ENCODE measurements around the gene BMPER. TPM values are rescaled to one million over a fixed set of nuclear protein-coding genes. Genes with fewer than 3 reads are reported as not detected.

Gene BMPER
- polyA plus RNA-seq, 1 of the 3 experiments (the other 2 are of a cell fraction), result 20.0 TPM

GRCh38 chr7:34108165-34108564 lies 202.8 kb downstream of the BMPER start:
- 55% methylated on average over 4 of the region's 4 CpGs for WGBS (ENCODE audit: low lambda C conversion rate)

More at GRCh38 chr7:34108165-34108564, 202.8 kb downstream of the BMPER start:
- Histone ChIP-seq H3K4me2 (no peak overlapping the region), H3K4me3 (ENCODE audit: low read depth in 2 of 2, low read length in 1 of 2) (no peak overlapping the region), H3K27me3 (ENCODE audit: insufficient read depth) (no peaks in the 10 kb centered on the region), H3F3A (replicated peaks; ENCODE audit: insufficient read depth) (no peaks in the 10 kb centered on the region), H4K20me1 (ENCODE audit: insufficient read depth) (no peaks in the 10 kb centered on the region), H3K27ac (ENCODE audit: low read depth in 2 of 2, low read length in 1 of 2) (no peak overlapping the region), H3K79me2 (ENCODE audit: insufficient read depth) (no peaks in the 10 kb centered on the region), H2AFZ (ENCODE audit: low read depth) (no peak overlapping the region), H3K9me2 (no peaks in the 10 kb centered on the region), H3K4me1 (ENCODE audit: control insufficient read depth in 1 of 2, insufficient read depth in 2 of 2, low read depth in 1 of 2, low read length in 1 of 2) (peaks cover 0 to 11% of the 10 kb centered on the region in 2 experiments; a peak in 1 of 4 replicates), H3K9me3 (no peaks in the 10 kb centered on the region), H3K36me3 (replicated peaks in 1 of 2; ENCODE audit: control insufficient read depth in 1 of 2, insufficient read depth in 2 of 2, low read length in 1 of 2) (no peaks in the 10 kb centered on the region), H3K9ac (no peak overlapping the region)
- POLR2A ChIA-PET, result no interaction called here
- CTCF ChIA-PET, result no interaction called here
- no peak for DNase-seq
- TF ChIP-seq MXI1 (IDR thresholded peaks at IDR 0.05; ENCODE audit: low read depth, low read length) (no peak), IRF3 (IDR thresholded peaks at IDR 0.05; ENCODE audit: low read depth, low read length) (no peak), SIN3A (IDR thresholded peaks at IDR 0.05; ENCODE audit: borderline replicate concordance, low read depth, low read length) (no peak), EP300 (IDR thresholded peaks at IDR 0.05; ENCODE audit: borderline replicate concordance in 1 of 2, low read depth in 1 of 2, low read length in 1 of 2) (no peak), TEAD4 (IDR thresholded peaks at IDR 0.05; ENCODE audit: borderline replicate concordance, insufficient read depth) (no peak), POLR2AphosphoS5 (IDR thresholded peaks at IDR 0.05; ENCODE audit: low read depth, low read length) (no peak), TAF1 (IDR thresholded peaks at IDR 0.05; ENCODE audit: borderline replicate concordance, low read depth, low read length) (no peak), NRF1 (IDR thresholded peaks at IDR 0.05; ENCODE audit: low read depth, low read length) (no peak), NFIC (IDR thresholded peaks at IDR 0.05; ENCODE audit: borderline replicate concordance) (no peak), RFX5 (IDR thresholded peaks at IDR 0.05; ENCODE audit: low read length) (no peak), GATA2 (CRISPR knock-in tag; IDR thresholded peaks at IDR 0.05) (no peak), MAX (IDR thresholded peaks at IDR 0.05; ENCODE audit: low read depth) (no peak), CTCF (IDR thresholded peaks at IDR 0.05) (no peak), SMC3 (IDR thresholded peaks at IDR 0.05; ENCODE audit: low read depth, low read length) (no peak), JUND (IDR thresholded peaks at IDR 0.05) (no peak), CHD2 (IDR thresholded peaks at IDR 0.05; ENCODE audit: low read length, partially characterized antibody) (no peak)
- TF ChIP-seq, protein P1, sequence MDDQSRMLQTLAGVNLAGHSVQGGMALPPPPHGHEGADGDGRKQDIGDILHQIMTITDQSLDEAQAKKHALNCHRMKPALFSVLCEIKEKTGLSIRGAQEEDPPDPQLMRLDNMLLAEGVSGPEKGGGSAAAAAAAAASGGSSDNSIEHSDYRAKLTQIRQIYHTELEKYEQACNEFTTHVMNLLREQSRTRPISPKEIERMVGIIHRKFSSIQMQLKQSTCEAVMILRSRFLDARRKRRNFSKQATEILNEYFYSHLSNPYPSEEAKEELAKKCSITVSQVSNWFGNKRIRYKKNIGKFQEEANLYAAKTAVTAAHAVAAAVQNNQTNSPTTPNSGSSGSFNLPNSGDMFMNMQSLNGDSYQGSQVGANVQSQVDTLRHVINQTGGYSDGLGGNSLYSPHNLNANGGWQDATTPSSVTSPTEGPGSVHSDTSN (IDR thresholded peaks at IDR 0.05), result no peak
- TF ChIP-seq, protein P2, sequence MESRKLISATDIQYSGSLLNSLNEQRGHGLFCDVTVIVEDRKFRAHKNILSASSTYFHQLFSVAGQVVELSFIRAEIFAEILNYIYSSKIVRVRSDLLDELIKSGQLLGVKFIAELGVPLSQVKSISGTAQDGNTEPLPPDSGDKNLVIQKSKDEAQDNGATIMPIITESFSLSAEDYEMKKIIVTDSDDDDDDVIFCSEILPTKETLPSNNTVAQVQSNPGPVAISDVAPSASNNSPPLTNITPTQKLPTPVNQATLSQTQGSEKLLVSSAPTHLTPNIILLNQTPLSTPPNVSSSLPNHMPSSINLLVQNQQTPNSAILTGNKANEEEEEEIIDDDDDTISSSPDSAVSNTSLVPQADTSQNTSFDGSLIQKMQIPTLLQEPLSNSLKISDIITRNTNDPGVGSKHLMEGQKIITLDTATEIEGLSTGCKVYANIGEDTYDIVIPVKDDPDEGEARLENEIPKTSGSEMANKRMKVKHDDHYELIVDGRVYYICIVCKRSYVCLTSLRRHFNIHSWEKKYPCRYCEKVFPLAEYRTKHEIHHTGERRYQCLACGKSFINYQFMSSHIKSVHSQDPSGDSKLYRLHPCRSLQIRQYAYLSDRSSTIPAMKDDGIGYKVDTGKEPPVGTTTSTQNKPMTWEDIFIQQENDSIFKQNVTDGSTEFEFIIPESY (IDR thresholded peaks at IDR 0.05; ENCODE audit: borderline replicate concordance, low read depth), result no peak
